Transverse colon (tissue), 4 donors: ENCODE data around the gene TMEM234.

Experiments
- CTCF ChIP-seq, 5 experiments: fragments of 200-600 bp in 3 of 5; fragments of 450-650 bp in 2 of 5; sonication (generic) in 3 of 5; IDR thresholded peaks; 1 replicate in 2 of 5; 2 replicates in 3 of 5; pipeline ENCODE4 v1.5.1; 2016 to 2017; ENCODE audit warnings: antibody characterized with exemption in 5 of 5, inconsistent platforms in 3 of 5, mild to moderate bottlenecking in 2 of 5, moderate library complexity in 1 of 5
- EP300 ChIP-seq: sonication (generic); formaldehyde crosslinking; IDR thresholded peaks from one replicate; pipeline ENCODE4 v1.6.1; 2017; ENCODE audit warnings: antibody characterized with exemption, low read depth
- POLR2A ChIP-seq: fragments of 450-650 bp; IDR thresholded peaks from one replicate; pipeline ENCODE4 v1.6.1; 2016; ENCODE audit warnings: antibody characterized with exemption, mild to moderate bottlenecking, moderate library complexity
- POLR2AphosphoS5 ChIP-seq, 3 donors: sonication (generic); formaldehyde crosslinking; IDR thresholded peaks; one replicate each; pipeline ENCODE4 v1.6.1; 2016; ENCODE audit warnings: antibody characterized with exemption in 3 of 3

GRCh38 chr1:32208469-32208868, 13.7 kb downstream of the TMEM234 start:
- TF ChIP-seq CTCF (IDR thresholded peaks at IDR 0.05): no peak
- TF ChIP-seq POLR2AphosphoS5 (IDR thresholded peaks at IDR 0.05): no peak
- TF ChIP-seq POLR2A: no peak
- no peak for TF ChIP-seq EP300
